Cardiac muscle cell (in vitro differentiated cells and primary cell): Measurements from ENCODE around the gene IBA57. TPM values are rescaled to one million over a fixed set of nuclear protein-coding genes. Genes with fewer than 3 reads are reported as not detected.

Experiments used
- DNase-seq, 2 donors: peaks; one replicate each; pipeline versions ENCODE4 v3.0.0 to v3.0.0-alpha.2; 2010 to 2017; ENCODE audit warnings: low read depth in 1 of 2, low spot score in 1 of 2
- H3K27ac ChIP-seq: fragments of 200-600 bp; sonication (generic); 2 replicates; pipeline ENCODE4 v1.5.1; 2016
- H3K27me3 ChIP-seq: fragments of 200-600 bp; sonication (generic); 2 replicates; pipeline ENCODE4 v1.6.0; 2016; ENCODE audit warnings: control low read depth
- H3K36me3 ChIP-seq: fragments of 200-600 bp; sonication (generic); 2 replicates; pipeline ENCODE4 v1.5.1; 2016; ENCODE audit warnings: control low read depth
- H3K4me1 ChIP-seq: fragments of 200-600 bp; sonication (generic); 2 replicates; pipeline ENCODE4 v1.8.1; 2017; ENCODE audit warnings: low read depth, mild to moderate bottlenecking, mixed run types
- H3K4me3 ChIP-seq: fragments of 200-600 bp; sonication (generic); 2 replicates; pipeline ENCODE4 v1.5.1; 2016; ENCODE audit warnings: mild to moderate bottlenecking
- H3K9me3 ChIP-seq: fragments of 200-600 bp; sonication (generic); 2 replicates; pipeline ENCODE4 v1.5.1; 2017; ENCODE audit warnings: low read depth, mild to moderate bottlenecking, control low read depth
- CTCF ChIP-seq: IDR thresholded peaks from 2 replicates; pipeline ENCODE4 v1.5.1; 2012; ENCODE audit warnings: low read depth, mild to moderate bottlenecking, low read length
- polyA plus RNA-seq: library from polyadenylated mRNA; unstranded; fragments of >200 nt; fragmentation: Nextera tagmentation; extraction: Ambion mirVana; gene quantifications from 2 replicates; pipeline ENCODE4 v1.2.1, GENCODE V29; 2016
- total RNA-seq: library from RNA; depleted of rRNA; stranded (reverse); fragments of >200 nt; gene quantifications from 2 replicates; pipeline ENCODE4 v1.2.3, GENCODE V29; 2016

Gene IBA57
- total and polyA plus RNA-seq, 2 experiments from 2014 or later: 5.1 to 6.4 TPM

- TF ChIP-seq CTCF: no peak
- no peak overlapping the region for H3K27ac ChIP-seq
- no peak for DNase-seq
- no peaks in the 10 kb centered on the region for H3K36me3 ChIP-seq
- no peak overlapping the region for H3K4me3 ChIP-seq
- H3K9me3 ChIP-seq: no peaks in the 10 kb centered on the region
- H3K4me1 ChIP-seq: peaks cover 10% of the 10 kb centered on the region
- H3K27me3 ChIP-seq: peaks cover 11% of the 10 kb centered on the region
Observed at GRCh38 chr1:228142155-228142691, 23.4 kb upstream of the IBA57 start.

GRCh38 chr1:228142701-228143136 is 22.9 kb upstream of the IBA57 start:
- H3K4me3 ChIP-seq: no peak overlapping the region
- no peak for DNase-seq

GRCh38 chr1:228143480-228144192 is 22.0 kb upstream of the IBA57 start:
- TF ChIP-seq CTCF: no peak
- H3K27ac ChIP-seq: no peak overlapping the region
- no peak for DNase-seq
- no peaks in the 10 kb centered on the region for H3K9me3 ChIP-seq
- peaks cover 10% of the 10 kb centered on the region for H3K4me1 ChIP-seq
- no peaks in the 10 kb centered on the region for H3K27me3 ChIP-seq
- H3K4me3 ChIP-seq: no peak overlapping the region
- H3K36me3 ChIP-seq: no peaks in the 10 kb centered on the region

More at GRCh38 chr1:228142701-228143136, 22.9 kb upstream of the IBA57 start:
- no peak for TF ChIP-seq CTCF
- peaks cover 10% of the 10 kb centered on the region for H3K4me1 ChIP-seq
- H3K36me3 ChIP-seq: no peaks in the 10 kb centered on the region
- H3K27me3 ChIP-seq: peaks cover 6% of the 10 kb centered on the region
- H3K27ac ChIP-seq: no peak overlapping the region
- no peaks in the 10 kb centered on the region for H3K9me3 ChIP-seq

- Histone ChIP-seq H3K27me3 (no peaks in the 10 kb centered on the region), H3K4me3 (no peak overlapping the region), H3K36me3 (no peaks in the 10 kb centered on the region), H3K27ac (no peak overlapping the region), H3K9me3 (no peaks in the 10 kb centered on the region), H3K4me1 (peaks cover 10% of the 10 kb centered on the region)
- DNase-seq: no peak
- TF ChIP-seq CTCF: no peak
Observed at GRCh38 chr1:228144193-228144992, 21.2 kb upstream of the IBA57 start.

GRCh38 chr1:228144993-228145343 is 20.6 kb upstream of the IBA57 start:
- no peaks in the 10 kb centered on the region for H3K36me3 ChIP-seq
- no peak for DNase-seq
- no peaks in the 10 kb centered on the region for H3K27me3 ChIP-seq
- no peak overlapping the region for H3K4me3 ChIP-seq
- TF ChIP-seq CTCF: no peak
- H3K27ac ChIP-seq: no peak overlapping the region
- H3K9me3 ChIP-seq: no peaks in the 10 kb centered on the region
- H3K4me1 ChIP-seq: peaks cover 10% of the 10 kb centered on the region
